HCT116 (cell line): Measurements from ENCODE around the gene NKTR. TPM values are rescaled to one million over a fixed set of nuclear protein-coding genes. Genes with fewer than 3 reads are reported as not detected.
"Not testable (repeated sequence)": the region's sequence is repeated elsewhere in the genome, so short reads cannot be mapped to it uniquely, and the experiment has no call there.

Source experiments
- ATAC-seq: fragments of 200-7000 bp; cut with Tn5 transposase; 2 replicates; pipeline ENCODE4 v1.9.1; 2020; ENCODE audit warnings: mild to moderate bottlenecking, moderate library complexity
- BruUV-seq: library from RNA; stranded (reverse); fragments of 400-500 nt; replicated peaks from 2 replicates; lab custom pipeline; 2021; lab: Mats Ljungman, UMichigan
- CTCF ChIA-PET: fragments of 300-600 bp; sonication (Branson Sonifier 250); formaldehyde crosslinking; loops from one replicate; lab custom pipeline; 2021; ENCODE audit warnings: antibody characterized with exemption; lab: Charles Lee
- POLR2A ChIA-PET: fragments of 300-600, 350-600 bp; sonication (Branson Sonifier 250); formaldehyde crosslinking; loops from one replicate; lab custom pipeline; 2021; ENCODE audit warnings: antibody characterized with exemption; lab: Charles Lee
- RAD21 ChIA-PET, 2 experiments: fragments of 300-600 bp; sonication (Branson Sonifier 250); formaldehyde crosslinking; loops; one replicate each; lab custom pipeline; 2023; ENCODE audit warnings: low total read pairs in 2 of 2; ENCODE audit not compliant: uncharacterized antibody in 2 of 2, unreplicated experiment in 2 of 2, low non-redundant PET in 1 of 2; lab: Charles Lee
- DNase-seq: peaks from one replicate; pipeline ENCODE4 v3.0.0-alpha.2; 2010; ENCODE audit warnings: low read depth, low spot score
- H2AFZ ChIP-seq: fragments of 200-600 bp; shearing (Covaris generic), sonication (generic); 2 replicates; pipeline ENCODE4 v1.6.1; 2017; ENCODE audit warnings: low read depth, mixed run types, mixed read lengths, antibody characterized with exemption, low read length; ENCODE audit not compliant: poor library complexity, severe bottlenecking
- H3K27ac ChIP-seq: 2 replicates; pipeline ENCODE4 v1.5.1; 2012; ENCODE audit warnings: low read depth, low read length
- H3K27me3 ChIP-seq: fragments of 200-600 bp; sonication (generic); 2 replicates; pipeline ENCODE4 v1.6.1; 2016; ENCODE audit warnings: mixed run types, low read length, mixed read lengths; ENCODE audit not compliant: insufficient read depth
- H3K36me3 ChIP-seq, 2 experiments: fragments of 200-500 bp in 1 of 2; fragments of 200-600 bp in 1 of 2; sonication (Bioruptor generic) in 1 of 2; sonication (generic) in 1 of 2; 2 replicates each; pipeline versions ENCODE4 v1.5.1 to v1.6.1; 2014 to 2016; ENCODE audit warnings: low read length in 2 of 2, inconsistent platforms in 1 of 2, mixed read lengths in 1 of 2, mixed run types in 1 of 2; ENCODE audit not compliant: insufficient read depth in 2 of 2, control insufficient read depth in 1 of 2
- H3K4me1 ChIP-seq, 2 experiments: fragments of 200-600 bp in 1 of 2; sonication (generic) in 1 of 2; 2 replicates each; pipeline versions ENCODE4 v1.5.1 to v1.6.1; 2012 to 2017; ENCODE audit warnings: low read length in 2 of 2, inconsistent platforms in 1 of 2, mild to moderate bottlenecking in 1 of 2, mixed read lengths in 1 of 2, mixed run types in 1 of 2, moderate library complexity in 1 of 2; ENCODE audit not compliant: insufficient read depth in 2 of 2, control insufficient read depth in 1 of 2
- H3K4me2 ChIP-seq: fragments of 200-600 bp; sonication (generic); 2 replicates; pipeline ENCODE4 v1.6.1; 2017; ENCODE audit warnings: mixed run types, low read length, mixed read lengths
- H3K4me3 ChIP-seq, 2 experiments: fragments of 200-600 bp in 1 of 2; sonication (generic) in 1 of 2; replicated peaks in 1 of 2; 2 replicates each; pipeline ENCODE4 v1.5.1; 2011 to 2016; ENCODE audit warnings: low read length in 2 of 2, control low read depth in 1 of 2, low read depth in 1 of 2, mild to moderate bottlenecking in 1 of 2, mixed read lengths in 1 of 2, mixed run types in 1 of 2
- H3K79me2 ChIP-seq: fragments of 200-600 bp; sonication (generic); 2 replicates; pipeline ENCODE4 v1.6.1; 2017; ENCODE audit warnings: mild to moderate bottlenecking, mixed run types, low read length, moderate library complexity, mixed read lengths; ENCODE audit not compliant: insufficient read depth
- H3K9ac ChIP-seq: fragments of 200-600 bp; sonication (generic); 2 replicates; pipeline ENCODE4 v1.6.1; 2016; ENCODE audit warnings: low read length, mixed read lengths
- H3K9me2 ChIP-seq: fragments of 200-600 bp; sonication (generic), shearing (Covaris generic); 2 replicates; pipeline ENCODE4 v1.6.1; 2017; ENCODE audit warnings: mixed run types, mild to moderate bottlenecking, moderate library complexity; ENCODE audit not compliant: insufficient read depth
- H3K9me3 ChIP-seq, 2 experiments: fragments of 200-500 bp in 1 of 2; fragments of 200-600 bp in 1 of 2; sonication (Bioruptor generic) in 1 of 2; sonication (generic) in 1 of 2; 2 replicates each; pipeline ENCODE4 v1.6.1; 2014 to 2017; ENCODE audit warnings: low read length in 2 of 2, mixed read lengths in 2 of 2, inconsistent platforms in 1 of 2, low read depth in 1 of 2, mild to moderate bottlenecking in 1 of 2, mixed run types in 1 of 2, moderate library complexity in 1 of 2; ENCODE audit not compliant: control insufficient read depth in 1 of 2, insufficient read depth in 1 of 2
- H4K20me1 ChIP-seq: fragments of 200-600 bp; sonication (generic), shearing (Covaris generic); 2 replicates; pipeline ENCODE4 v1.6.1; 2017; ENCODE audit warnings: mixed run types, mild to moderate bottlenecking, moderate library complexity; ENCODE audit not compliant: insufficient read depth
- POLR2AphosphoS5 ChIP-seq: IDR thresholded peaks from 2 replicates; pipeline ENCODE4 v1.6.1; 2011; ENCODE audit warnings: mild to moderate bottlenecking, low read depth, low read length, moderate library complexity
- SP1 ChIP-seq: IDR thresholded peaks from 2 replicates; pipeline ENCODE4 v1.6.1; 2012; ENCODE audit warnings: low read depth
- SRF ChIP-seq: IDR thresholded peaks from 2 replicates; pipeline ENCODE4 v1.6.1; 2012; ENCODE audit warnings: low read depth
- intact Hi-C: fragments of 100-400 bp; cut with micrococcal nuclease; formaldehyde crosslinking; loops from 2 replicates; pipeline ENCODE4 v1.10.0; 2022
- total RNA-seq: library from RNA; stranded (reverse); gene quantifications from one replicate; pipeline ENCODE4 v1.2.1, GENCODE V29; 2021; ENCODE audit not compliant: unreplicated experiment
- TF ChIP-seq, protein P1 (sequence below): IDR thresholded peaks from 2 replicates; pipeline ENCODE4 v1.6.1; 2012; ENCODE audit warnings: low read depth
- TF ChIP-seq, protein P2 (sequence below): IDR thresholded peaks from 2 replicates; pipeline ENCODE4 v1.6.1; 2011; ENCODE audit warnings: mild to moderate bottlenecking, low read length, moderate library complexity; ENCODE audit not compliant: insufficient replicate concordance; ENCODE audit errors: extremely low read depth

Gene NKTR
- total RNA-seq, 1 experiment from 2014 or later: 59.7 TPM

DNA sequence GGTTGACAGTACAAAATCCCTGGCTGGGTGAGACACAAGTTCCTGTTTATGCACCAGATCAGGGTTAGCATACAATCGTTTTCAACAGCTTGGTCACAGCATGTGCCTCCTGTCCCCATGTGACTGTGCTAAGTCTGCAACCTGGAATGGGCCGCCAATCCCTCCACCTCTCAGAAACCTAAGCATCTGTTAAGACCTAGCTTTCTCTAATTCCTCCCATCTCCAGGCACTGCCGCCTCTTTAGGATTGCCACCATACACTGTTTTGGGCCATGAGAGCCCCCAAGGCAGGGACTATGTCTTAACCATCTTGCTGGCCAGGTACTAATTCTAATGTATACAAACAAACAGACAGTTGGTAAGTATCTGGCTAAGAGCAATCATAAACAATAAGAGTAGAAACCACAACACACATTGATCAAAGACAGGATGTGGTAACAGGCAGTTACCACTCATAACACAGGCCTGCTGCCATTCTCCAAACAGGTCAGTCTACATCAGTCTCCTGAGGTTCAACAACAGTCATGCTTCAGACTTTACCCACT is 44.3 kb upstream of the NKTR start (continued):
- TF ChIP-seq SRF: no peak
- no peak for TF ChIP-seq POLR2AphosphoS5
- TF ChIP-seq, protein P1, sequence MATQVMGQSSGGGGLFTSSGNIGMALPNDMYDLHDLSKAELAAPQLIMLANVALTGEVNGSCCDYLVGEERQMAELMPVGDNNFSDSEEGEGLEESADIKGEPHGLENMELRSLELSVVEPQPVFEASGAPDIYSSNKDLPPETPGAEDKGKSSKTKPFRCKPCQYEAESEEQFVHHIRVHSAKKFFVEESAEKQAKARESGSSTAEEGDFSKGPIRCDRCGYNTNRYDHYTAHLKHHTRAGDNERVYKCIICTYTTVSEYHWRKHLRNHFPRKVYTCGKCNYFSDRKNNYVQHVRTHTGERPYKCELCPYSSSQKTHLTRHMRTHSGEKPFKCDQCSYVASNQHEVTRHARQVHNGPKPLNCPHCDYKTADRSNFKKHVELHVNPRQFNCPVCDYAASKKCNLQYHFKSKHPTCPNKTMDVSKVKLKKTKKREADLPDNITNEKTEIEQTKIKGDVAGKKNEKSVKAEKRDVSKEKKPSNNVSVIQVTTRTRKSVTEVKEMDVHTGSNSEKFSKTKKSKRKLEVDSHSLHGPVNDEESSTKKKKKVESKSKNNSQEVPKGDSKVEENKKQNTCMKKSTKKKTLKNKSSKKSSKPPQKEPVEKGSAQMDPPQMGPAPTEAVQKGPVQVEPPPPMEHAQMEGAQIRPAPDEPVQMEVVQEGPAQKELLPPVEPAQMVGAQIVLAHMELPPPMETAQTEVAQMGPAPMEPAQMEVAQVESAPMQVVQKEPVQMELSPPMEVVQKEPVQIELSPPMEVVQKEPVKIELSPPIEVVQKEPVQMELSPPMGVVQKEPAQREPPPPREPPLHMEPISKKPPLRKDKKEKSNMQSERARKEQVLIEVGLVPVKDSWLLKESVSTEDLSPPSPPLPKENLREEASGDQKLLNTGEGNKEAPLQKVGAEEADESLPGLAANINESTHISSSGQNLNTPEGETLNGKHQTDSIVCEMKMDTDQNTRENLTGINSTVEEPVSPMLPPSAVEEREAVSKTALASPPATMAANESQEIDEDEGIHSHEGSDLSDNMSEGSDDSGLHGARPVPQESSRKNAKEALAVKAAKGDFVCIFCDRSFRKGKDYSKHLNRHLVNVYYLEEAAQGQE: no peak
- no peak for TF ChIP-seq SP1
- TF ChIP-seq, protein P2, sequence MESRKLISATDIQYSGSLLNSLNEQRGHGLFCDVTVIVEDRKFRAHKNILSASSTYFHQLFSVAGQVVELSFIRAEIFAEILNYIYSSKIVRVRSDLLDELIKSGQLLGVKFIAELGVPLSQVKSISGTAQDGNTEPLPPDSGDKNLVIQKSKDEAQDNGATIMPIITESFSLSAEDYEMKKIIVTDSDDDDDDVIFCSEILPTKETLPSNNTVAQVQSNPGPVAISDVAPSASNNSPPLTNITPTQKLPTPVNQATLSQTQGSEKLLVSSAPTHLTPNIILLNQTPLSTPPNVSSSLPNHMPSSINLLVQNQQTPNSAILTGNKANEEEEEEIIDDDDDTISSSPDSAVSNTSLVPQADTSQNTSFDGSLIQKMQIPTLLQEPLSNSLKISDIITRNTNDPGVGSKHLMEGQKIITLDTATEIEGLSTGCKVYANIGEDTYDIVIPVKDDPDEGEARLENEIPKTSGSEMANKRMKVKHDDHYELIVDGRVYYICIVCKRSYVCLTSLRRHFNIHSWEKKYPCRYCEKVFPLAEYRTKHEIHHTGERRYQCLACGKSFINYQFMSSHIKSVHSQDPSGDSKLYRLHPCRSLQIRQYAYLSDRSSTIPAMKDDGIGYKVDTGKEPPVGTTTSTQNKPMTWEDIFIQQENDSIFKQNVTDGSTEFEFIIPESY: no peak

DNA sequence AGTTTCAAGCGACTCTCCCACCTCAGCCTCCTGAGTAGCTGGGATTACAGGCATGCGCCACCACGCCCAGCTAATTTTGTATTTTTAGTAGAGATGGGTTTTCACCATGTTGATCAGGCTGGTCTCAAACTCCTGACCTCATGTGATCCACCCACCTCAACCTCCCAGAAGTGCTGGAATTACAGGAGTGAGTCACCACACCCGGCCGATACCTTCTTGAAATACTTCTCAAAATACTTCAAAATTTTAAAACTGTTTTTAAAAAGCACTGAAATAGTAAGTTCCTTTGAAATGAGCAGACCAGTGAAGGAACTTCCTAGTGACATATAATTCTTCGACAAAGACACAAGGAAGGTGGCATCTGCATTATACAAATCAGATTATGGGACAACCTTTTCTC is 43.7 kb upstream of the NKTR start:
- ATAC-seq, H3K9ac ChIP-seq, H3K9me3 ChIP-seq, H4K20me1 ChIP-seq, H3K4me3 ChIP-seq, RAD21 ChIA-PET, POLR2A ChIA-PET, DNase-seq, H3K27ac ChIP-seq, BruUV-seq, H3K27me3 ChIP-seq, H3K4me2 ChIP-seq, H3K4me1 ChIP-seq, CTCF ChIA-PET, H3K9me2 ChIP-seq, H2AFZ ChIP-seq, H3K79me2 ChIP-seq: not testable (repeated sequence)
- intact Hi-C loops: loop anchor here (10.0 kb wide), 1 partner anchor 642 kb away; no protein-coding TSS in a partner anchor
- H3K36me3 ChIP-seq: peaks cover 26 to 34% of the 10 kb centered on the region in 2 experiments
